HUES6 (cell line): ENCODE results near the gene SGCE.
A peak's percentile ranks its signal among the peaks of the same experiment; 100 is the strongest.

Experiments used
- H3K27ac ChIP-seq: 2 replicates; pipeline ENCODE4 v1.7.0; 2013; ENCODE audit warnings: low read depth, mild to moderate bottlenecking, low read length, inconsistent platforms
- H3K27me3 ChIP-seq: 2 replicates; pipeline ENCODE4 v1.6.1; 2013; ENCODE audit warnings: low read length; ENCODE audit not compliant: control insufficient read depth, insufficient read depth
- H3K36me3 ChIP-seq: 2 replicates; pipeline ENCODE4 v1.6.1; 2013; ENCODE audit warnings: low read length; ENCODE audit not compliant: control insufficient read depth, insufficient read depth
- H3K4me1 ChIP-seq: 2 replicates; pipeline ENCODE4 v1.6.1; 2013; ENCODE audit warnings: low read length; ENCODE audit not compliant: control insufficient read depth, insufficient read depth
- H3K4me3 ChIP-seq: 2 replicates; pipeline ENCODE4 v1.5.1; 2013; ENCODE audit warnings: low read depth, low read length
- H3K9ac ChIP-seq: one replicate; pipeline ENCODE4 v1.6.1; 2013; ENCODE audit warnings: mild to moderate bottlenecking, low read length
- H3K9me3 ChIP-seq: 2 replicates; pipeline ENCODE4 v1.6.1; 2013; ENCODE audit warnings: low read depth, low read length; ENCODE audit not compliant: control insufficient read depth, insufficient read depth

The SGCE gene

GRCh38 chr7:94657771-94658693 is 2.1 kb upstream of the SGCE start:
- H3K27ac ChIP-seq: no peak overlapping the region
- peak overlapping the region; percentile 85 for H3K4me3 ChIP-seq

GRCh38 chr7:94656925-94657731 is 1.2 kb upstream of the SGCE start:
- H3K4me1 ChIP-seq: peaks cover 6% of the 10 kb centered on the region; the same call in 1 of the 2 replicates
- H3K36me3 ChIP-seq: no peaks in the 10 kb centered on the region
- peaks cover 8% of the 10 kb centered on the region; the same call in 1 of the 2 replicates for H3K27me3 ChIP-seq
- no peak overlapping the region for H3K27ac ChIP-seq
- H3K9me3 ChIP-seq: peaks cover 12% of the 10 kb centered on the region
- H3K4me3 ChIP-seq: peak overlapping the region; percentile 85
- H3K9ac ChIP-seq: peak overlapping the region; percentile 48

More at GRCh38 chr7:94657771-94658693, 2.1 kb upstream of the SGCE start:
- Histone ChIP-seq H3K36me3 (no peaks in the 10 kb centered on the region), H3K27me3 (peaks cover 8% of the 10 kb centered on the region; the same call in 1 of the 2 replicates), H3K4me1 (peaks cover 6% of the 10 kb centered on the region; the same call in 1 of the 2 replicates), H3K9me3 (peaks cover 12% of the 10 kb centered on the region), H3K9ac (no peak overlapping the region)

GRCh38 chr7:94656658-94656924 is 658 bp upstream of the SGCE start:
- peaks cover 12% of the 10 kb centered on the region for H3K9me3 ChIP-seq
- peak overlapping the region; percentile 48 for H3K9ac ChIP-seq
- H3K27ac ChIP-seq: no peak overlapping the region
- H3K36me3 ChIP-seq: no peaks in the 10 kb centered on the region
- H3K4me3 ChIP-seq: peak overlapping the region; percentile 85
- peaks cover 6% of the 10 kb centered on the region; the same call in 1 of the 2 replicates for H3K4me1 ChIP-seq
- H3K27me3 ChIP-seq: peaks cover 8% of the 10 kb centered on the region; the same call in 1 of the 2 replicates

- H3K9ac ChIP-seq: peak overlapping the region; percentile 84
- peak overlapping the region; percentile 44; the same call in 1 of the 2 replicates for H3K27ac ChIP-seq
- peaks cover 7% of the 10 kb centered on the region for H3K4me1 ChIP-seq
- no peaks in the 10 kb centered on the region for H3K36me3 ChIP-seq
- H3K27me3 ChIP-seq: peaks cover 8% of the 10 kb centered on the region; the same call in 1 of the 2 replicates
- peaks cover 12% of the 10 kb centered on the region for H3K9me3 ChIP-seq
- H3K4me3 ChIP-seq: peak overlapping the region; percentile 85
Measured at GRCh38 chr7:94655126-94655847, 646 bp downstream of the SGCE start.

- H3K4me3 ChIP-seq: peak overlapping the region; percentile 85
- no peak overlapping the region for H3K27ac ChIP-seq
- peak overlapping the region; percentile 44 for H3K9ac ChIP-seq
Measured at GRCh38 chr7:94654783-94655125, 1.2 kb downstream of the SGCE start.

GRCh38 chr7:94650147-94651051 is 5.5 kb downstream of the SGCE start:
- Histone ChIP-seq H3K27ac (no peak overlapping the region), H3K36me3 (no peaks in the 10 kb centered on the region), H3K4me1 (peaks cover 38% of the 10 kb centered on the region), H3K9ac (no peak overlapping the region), H3K9me3 (no peaks in the 10 kb centered on the region), H3K27me3 (peaks cover 8% of the 10 kb centered on the region; the same call in 1 of the 2 replicates), H3K4me3 (no peak overlapping the region)

More at GRCh38 chr7:94654783-94655125, 1.2 kb downstream of the SGCE start:
- peaks cover 8% of the 10 kb centered on the region; the same call in 1 of the 2 replicates for H3K27me3 ChIP-seq
- peaks cover 12% of the 10 kb centered on the region for H3K4me1 ChIP-seq
- H3K36me3 ChIP-seq: no peaks in the 10 kb centered on the region
- peaks cover 12% of the 10 kb centered on the region for H3K9me3 ChIP-seq

- no peak overlapping the region for H3K4me3 ChIP-seq
- peaks cover 3% of the 10 kb centered on the region; the same call in 1 of the 2 replicates for H3K27me3 ChIP-seq
- peaks cover 36% of the 10 kb centered on the region for H3K4me1 ChIP-seq
- H3K9me3 ChIP-seq: no peaks in the 10 kb centered on the region
- H3K27ac ChIP-seq: no peak overlapping the region
- H3K9ac ChIP-seq: no peak overlapping the region
- H3K36me3 ChIP-seq: no peaks in the 10 kb centered on the region
Measured at GRCh38 chr7:94649450-94649849, 6.5 kb downstream of the SGCE start.

- H3K4me1 ChIP-seq: peaks cover 40% of the 10 kb centered on the region
- no peak overlapping the region for H3K9ac ChIP-seq
- no peak overlapping the region for H3K27ac ChIP-seq
- H3K9me3 ChIP-seq: no peaks in the 10 kb centered on the region
- H3K36me3 ChIP-seq: no peaks in the 10 kb centered on the region
- H3K27me3 ChIP-seq: no peaks in the 10 kb centered on the region
- no peak overlapping the region for H3K4me3 ChIP-seq
Measured at GRCh38 chr7:94648731-94649130, 7.2 kb downstream of the SGCE start.

GRCh38 chr7:94647295-94647694 is 8.6 kb downstream of the SGCE start:
- H3K4me1 ChIP-seq: peaks cover 43% of the 10 kb centered on the region
- no peaks in the 10 kb centered on the region for H3K36me3 ChIP-seq
- no peak overlapping the region for H3K9ac ChIP-seq
- H3K27ac ChIP-seq: no peak overlapping the region
- peak overlapping the region; percentile 4; the same call in 1 of the 2 replicates for H3K4me3 ChIP-seq
- no peaks in the 10 kb centered on the region for H3K9me3 ChIP-seq
- no peaks in the 10 kb centered on the region for H3K27me3 ChIP-seq
